ENCODE results near the gene TALDO1.

- no peak for TF ChIP-seq CTCF (conservative IDR thresholded peaks at IDR 0.05 in 1 of 2, IDR thresholded peaks at IDR 0.05 in 1 of 2; ENCODE audit: low read depth in 1 of 2, low read length in 2 of 2)
- no peak for TF ChIP-seq EZH2 (IDR thresholded peaks at IDR 0.05; ENCODE audit: low read length, missing control alignments)
These were observed 25.4 kb downstream of the TALDO1 start for GRCh38 chr11:772429-773390.
